Stimulated activated CD8-positive, alpha-beta memory T cell treated with anti-CD3 and anti-CD28 coated beads, Interleukin-4, amount 100 ng/mL, for 48 hours (primary cell): ENCODE results near the gene LRRC71.

ENCODE experiments used
- DNase-seq: peaks from one replicate; pipeline ENCODE4 v3.0.0-alpha.2; 2020

The LRRC71 gene

DNA sequence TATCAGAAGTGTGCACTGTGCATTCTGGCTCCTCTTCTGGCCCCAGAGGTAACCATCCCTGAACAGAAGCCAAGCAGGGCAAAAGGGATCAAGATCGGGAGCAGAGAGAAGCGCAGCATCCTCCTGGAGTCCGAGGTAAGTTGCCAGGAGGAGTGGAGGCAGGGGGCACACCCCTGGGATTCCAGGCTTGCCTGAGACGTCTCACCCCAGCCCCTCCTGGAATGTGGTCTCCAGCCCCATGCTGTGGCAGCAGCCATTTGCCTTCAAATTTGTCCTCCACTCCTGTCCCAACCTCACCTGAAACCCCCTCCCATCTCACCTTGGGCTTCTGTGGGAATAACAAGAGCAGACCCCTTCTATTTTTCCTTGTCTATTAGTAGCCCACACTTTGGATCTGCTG, 10.1 kb downstream of the LRRC71 start:
- no peak for DNase-seq

DNA sequence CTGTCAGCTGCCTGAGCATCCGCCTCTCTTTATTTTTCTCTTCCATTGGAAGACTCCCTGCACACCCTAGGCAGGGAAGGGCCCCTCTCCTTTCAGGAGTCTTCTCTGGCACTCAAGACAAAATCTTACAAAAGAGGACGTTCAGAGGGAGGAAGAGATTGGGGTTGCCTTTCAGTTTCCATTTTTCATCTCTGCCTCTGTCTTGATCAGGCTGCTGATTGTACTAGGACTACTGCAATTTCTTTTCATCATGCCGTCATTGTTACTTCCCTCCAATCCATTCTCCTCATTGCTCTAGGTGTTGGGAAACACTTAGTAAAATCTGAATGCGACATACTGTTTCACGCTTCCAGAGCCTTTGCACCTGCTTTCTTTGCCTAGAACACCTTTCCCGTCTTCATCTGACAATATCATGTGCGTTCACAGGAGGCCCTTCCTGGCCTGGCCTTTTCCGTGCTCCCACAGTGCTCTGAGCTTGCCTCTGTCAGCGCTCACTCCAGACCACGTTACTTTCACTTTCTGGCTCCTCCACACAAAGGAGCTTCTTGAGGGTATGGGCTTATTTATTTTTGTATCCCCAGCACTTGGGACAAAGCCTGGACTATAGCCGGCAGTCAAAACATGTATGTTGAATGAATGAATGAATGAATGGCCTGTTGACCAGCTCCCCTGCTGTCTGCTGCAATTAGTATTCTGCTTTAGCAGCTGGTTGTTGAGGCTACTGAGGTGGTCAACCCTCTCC, 10.9 kb downstream of the LRRC71 start:
- DNase-seq: no peak

DNA sequence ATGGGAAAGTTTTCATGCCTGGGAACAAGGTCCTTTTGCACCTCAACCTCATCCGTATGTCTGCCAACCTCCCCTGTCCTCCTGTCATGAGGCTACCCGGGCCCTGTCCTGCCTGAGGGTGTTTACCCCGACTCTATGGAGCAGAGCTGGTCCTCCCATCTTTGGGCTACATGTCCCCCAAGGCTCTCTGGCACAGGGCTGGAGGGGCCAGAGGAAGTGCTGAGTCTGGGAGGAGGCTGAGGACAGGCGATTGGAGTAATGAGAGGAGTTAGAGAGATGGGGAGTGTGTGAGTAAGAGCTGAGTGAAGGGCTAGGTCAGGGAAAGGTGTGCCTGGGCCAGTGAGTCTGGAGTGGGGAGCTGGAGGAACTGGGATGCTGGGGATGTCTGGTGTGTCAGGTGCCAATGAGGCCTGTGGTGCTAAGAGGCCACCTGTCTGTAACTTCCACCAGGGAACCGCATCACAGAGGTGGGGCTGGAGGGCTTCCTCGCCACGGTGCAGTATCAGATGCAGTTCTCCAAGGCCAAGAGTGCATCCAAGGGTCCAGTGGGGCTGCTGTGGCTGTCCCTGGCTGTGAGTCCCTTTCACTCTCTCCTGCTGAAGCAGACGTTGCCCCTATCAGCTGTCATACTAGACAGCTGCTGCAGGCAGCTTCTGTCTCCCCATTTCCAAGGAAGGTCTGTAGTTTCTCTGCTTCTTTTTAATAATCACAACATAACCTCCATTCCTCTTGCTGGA, 11.7 kb downstream of the LRRC71 start:
- DNase-seq: no peak

DNA sequence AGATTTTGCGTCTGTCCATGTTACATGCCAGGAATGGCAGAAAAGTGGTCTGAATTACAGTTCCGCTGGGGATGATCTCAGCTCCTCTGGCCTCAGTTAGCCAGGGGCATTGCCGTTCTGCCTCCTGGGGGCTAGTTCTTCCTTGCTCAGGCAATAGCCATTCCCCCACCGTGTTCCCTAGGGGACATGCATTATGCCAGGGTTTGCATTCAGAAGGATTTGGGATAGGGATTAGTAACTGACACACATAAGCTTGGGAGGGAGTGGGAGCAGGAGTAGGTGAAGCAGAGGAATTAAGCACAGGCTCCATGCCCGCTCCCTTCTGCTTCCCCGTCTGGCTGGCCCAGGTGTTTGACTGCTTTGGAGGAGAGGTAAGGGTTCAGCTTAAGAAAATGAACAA, 12.7 kb downstream of the LRRC71 start:
- DNase-seq: no peak

DNA sequence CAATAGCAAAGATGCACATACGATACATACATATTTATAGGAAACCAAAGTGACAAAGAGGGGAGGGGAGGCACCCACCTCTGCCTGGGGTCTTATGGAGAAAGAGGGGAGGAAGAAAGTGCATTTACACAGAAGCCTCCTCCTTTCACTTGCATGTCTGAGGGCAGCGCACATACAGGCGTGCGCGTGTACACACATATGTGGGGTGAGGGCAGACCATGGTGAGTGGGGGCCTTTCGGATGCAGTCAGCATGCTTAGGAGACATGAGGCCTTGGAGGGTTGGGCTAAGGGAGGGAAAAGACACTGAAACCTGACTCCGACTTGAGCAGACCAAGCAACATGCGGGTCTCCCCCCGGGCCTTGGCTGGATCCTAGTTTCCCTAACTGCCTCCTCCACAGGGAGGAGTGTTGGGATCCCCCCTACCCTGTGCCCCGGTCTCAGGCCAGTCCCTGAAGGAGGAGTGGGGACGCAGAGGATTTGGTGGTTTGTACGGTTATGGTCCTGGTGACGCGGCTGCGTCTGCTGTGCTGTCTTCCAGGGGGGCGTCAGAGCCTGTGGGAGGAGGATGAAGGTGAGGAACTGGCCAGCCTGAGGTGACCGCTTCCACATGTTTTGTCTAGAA, 15.2 kb downstream of the LRRC71 start:
- DNase-seq: no peak

DNA sequence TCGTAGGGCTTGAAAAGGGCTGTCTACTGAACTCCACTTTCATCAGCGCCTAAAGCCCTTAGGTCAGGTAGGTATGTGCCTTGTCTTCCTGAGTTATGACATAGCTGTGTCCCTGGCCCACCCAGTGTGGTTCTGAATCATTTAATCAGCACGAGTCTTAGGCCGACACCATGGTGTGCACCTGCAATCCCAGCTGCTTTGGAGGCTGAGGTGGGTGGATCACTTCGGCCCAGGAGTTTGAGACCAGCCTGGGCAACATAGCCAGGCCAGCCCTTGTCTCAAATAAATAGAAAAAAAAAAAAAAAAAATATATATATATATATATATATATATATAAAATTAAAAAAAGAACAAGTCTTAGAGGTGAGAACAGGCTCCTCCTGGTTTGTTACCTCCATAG, 15.8 kb downstream of the LRRC71 start:
- DNase-seq: no peak

DNA sequence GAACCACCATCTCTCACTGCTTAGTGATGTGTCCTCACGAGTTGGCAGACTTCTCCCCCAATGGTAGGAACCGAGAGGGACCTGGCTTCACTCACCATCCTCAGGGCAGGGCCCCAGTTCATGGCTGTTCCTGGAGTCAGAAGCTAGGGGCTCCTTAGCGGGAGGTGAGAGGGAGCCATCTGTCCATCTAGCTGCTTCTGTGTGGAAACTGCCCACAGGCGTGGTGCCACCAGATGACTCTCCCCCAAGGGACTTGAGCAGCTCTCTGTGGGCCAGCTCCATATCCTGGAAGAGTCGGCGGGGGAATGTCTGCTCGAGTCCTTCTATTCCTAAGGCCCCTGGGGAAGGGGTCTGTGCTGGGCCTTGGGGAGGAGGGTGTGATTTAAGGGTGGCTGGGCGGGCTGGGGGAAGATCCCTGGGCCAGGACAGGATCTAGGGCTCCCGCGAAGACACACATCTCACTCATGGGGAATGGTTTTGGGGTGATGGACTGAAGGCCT, 16.3 kb downstream of the LRRC71 start:
- DNase-seq: no peak

DNA sequence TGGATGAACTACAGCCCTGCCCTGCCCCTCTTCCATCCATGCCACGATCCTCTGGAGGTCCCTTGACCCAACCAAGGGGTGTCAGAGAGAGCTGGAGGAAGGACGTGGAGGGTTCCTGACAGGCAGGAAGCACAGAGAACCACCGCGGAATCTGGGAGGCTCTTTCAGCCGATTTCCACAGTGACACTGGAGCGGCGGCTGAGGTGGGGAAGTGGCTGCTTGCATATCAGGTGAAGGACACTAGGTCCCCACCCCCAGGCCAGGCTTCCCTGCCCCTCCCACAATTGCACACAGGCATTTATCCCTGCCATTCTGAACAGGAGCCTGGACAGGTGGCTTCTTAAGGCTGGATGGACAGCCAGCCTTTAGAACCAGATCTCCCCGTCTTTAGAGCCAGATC, 17.5 kb downstream of the LRRC71 start:
- DNase-seq: no peak

DNA sequence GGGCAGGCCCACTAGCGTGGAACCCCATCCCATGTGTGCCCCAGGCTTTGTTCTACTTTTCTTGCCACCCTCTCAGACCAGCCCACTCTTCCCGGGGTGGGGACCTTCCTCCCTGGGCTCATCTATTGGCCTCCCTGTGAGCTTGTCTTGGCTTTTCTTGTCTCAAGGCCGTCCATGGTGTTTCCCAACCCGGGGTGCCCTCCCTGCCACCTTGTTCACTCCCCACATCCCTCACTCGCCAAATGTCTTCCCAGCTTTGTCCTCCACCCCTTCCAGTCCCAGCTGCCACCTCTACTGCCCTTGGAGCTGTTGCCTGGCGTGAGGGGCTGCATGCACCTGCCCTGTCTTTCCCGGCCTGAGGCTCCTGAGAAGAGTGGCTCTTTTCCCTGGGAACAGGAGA, 18.4 kb downstream of the LRRC71 start:
- DNase-seq: no peak

DNA sequence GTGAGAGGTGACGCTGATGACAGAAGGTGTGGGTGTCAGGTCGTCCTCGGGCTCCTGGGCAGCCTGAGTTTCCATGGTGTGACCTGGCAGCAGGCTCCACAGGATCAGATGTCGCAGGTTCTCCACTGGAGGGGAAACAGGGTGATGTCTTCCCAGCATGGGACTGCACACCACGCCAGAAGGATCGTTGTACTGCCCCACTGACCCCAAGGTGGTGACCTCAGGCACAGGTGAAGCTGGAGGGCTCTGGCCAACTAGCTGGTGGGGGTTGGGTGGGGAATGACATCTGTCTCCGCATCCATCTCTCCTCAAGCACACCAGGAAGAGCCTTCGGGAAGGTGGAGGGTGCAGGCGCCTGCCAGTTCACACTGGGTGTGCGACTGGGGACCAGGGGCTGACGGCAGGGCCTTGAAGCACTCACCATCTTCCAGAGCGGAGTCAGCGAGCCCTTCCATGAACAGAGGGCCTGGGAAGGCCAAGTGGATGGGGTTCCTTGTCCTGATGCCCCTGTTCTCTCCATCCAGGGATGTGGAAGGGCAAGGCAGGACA, 19.4 kb downstream of the LRRC71 start:
- DNase-seq: no peak

DNA sequence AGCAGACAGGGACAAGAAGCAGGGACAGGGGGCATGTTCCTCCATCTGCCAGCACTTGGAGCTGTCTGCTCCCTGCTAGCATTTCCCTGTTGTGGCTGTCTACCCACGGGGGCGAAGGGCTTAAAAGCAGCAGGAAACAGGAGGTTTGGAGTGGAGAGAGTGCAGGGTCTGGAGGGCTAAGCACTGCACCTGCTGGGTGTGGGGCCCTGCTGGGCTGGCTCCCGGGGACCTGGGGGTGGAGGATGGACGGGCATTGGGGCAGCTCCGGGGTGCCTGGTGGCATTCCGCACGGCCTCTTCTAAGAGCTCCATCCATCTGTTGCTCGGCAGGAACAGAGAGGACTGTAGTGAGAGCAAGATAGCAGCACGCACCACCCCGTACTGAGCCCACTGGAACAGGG, 21.2 kb downstream of the LRRC71 start:
- DNase-seq: no peak

DNA sequence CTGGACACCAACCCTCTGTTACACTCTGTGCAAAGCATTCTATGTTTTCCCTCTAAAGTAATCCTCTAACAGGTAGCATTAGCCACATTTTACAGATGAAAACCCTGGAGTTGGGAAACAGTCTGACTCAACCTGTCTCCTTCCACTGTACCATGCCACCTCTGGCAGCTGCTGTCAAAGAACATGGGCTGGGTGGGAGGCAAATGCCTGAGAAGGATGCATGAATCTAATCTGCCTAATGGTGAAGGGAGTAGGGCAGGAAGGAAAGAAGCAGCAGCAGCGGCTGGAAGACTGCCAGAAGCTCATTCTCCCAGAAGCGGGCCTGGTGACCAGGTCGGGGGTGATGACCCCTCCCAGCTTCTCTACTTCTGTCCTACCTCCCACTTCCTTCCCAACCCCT, 21.7 kb downstream of the LRRC71 start:
- no peak for DNase-seq

DNA sequence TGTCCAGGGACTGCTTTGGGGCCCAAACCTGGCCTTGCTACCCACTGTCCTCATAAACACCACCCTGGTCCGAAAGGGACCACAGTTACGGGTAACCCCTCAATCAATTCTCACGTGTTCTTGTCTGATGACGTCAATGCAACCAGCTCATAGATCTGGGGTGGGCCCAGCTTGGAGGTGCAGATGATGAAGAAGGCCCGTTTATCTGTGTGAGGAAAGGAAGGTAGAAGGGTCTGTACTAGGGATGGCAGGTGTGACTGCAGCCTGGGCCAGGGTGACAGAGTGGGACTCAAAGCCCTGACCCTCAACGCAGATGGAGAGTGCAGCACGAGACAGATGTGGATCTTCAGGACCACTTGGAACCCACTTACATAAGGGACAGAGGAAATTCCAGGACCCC, 22.1 kb downstream of the LRRC71 start:
- DNase-seq: no peak

DNA sequence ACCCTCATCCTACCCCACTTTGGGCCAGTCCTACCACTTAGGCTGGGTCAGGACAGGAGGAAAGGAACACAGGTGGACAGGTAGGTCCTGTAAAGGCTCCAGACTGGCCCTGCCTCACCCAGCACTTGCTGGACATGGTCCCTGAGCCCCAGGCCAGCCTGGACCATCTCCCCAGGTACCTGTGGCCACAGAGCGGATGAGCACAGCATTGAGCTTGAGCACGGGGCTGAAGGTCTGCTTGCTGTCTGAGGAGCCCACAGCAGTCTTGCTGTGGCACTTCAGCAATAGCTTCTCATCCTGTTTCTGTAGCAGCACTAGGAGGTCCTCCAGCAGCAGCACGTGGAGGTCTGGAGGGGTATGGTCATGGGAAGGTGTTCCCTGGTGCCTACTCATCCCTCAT, 23.3 kb downstream of the LRRC71 start:
- no peak for DNase-seq

DNA sequence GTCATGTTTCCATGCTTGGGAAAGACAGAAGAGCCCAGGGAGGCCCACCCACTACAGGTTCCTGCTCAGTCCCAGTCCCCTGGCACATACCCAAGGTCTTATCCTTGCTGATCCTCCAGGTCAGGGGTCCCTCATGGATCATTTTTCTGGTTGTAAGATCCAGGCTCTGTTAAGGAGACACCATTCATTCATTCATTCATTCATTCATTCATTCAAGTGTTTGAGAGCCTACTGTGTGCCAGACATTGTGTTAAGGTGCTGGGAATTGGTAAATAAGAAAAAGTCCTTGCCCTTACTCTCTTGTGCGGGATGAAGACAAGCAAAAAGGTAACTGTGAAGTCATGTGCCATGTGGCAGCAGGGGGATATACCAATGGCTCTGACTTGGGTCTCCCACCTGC, 23.8 kb downstream of the LRRC71 start:
- no peak for DNase-seq

DNA sequence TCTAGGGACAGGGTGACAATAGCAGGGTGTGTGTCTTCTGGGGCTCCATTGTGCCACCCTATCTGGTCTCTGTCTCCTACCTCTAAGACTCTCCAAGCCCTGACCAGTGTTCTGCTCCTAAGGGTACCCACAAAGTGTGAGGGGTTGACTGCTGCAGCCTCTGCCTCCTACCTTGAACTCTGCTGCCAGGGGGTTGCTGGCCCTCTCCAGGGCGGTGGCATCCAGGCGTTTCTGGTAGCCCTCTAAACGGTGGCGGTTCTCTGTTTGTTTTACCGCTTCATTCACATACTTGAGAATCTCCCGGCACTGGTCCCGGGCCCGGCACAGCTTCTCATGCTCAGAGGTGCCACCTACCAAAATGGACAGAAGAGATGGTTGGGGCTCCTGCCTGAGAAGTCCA, 24.4 kb downstream of the LRRC71 start:
- DNase-seq: no peak

DNA sequence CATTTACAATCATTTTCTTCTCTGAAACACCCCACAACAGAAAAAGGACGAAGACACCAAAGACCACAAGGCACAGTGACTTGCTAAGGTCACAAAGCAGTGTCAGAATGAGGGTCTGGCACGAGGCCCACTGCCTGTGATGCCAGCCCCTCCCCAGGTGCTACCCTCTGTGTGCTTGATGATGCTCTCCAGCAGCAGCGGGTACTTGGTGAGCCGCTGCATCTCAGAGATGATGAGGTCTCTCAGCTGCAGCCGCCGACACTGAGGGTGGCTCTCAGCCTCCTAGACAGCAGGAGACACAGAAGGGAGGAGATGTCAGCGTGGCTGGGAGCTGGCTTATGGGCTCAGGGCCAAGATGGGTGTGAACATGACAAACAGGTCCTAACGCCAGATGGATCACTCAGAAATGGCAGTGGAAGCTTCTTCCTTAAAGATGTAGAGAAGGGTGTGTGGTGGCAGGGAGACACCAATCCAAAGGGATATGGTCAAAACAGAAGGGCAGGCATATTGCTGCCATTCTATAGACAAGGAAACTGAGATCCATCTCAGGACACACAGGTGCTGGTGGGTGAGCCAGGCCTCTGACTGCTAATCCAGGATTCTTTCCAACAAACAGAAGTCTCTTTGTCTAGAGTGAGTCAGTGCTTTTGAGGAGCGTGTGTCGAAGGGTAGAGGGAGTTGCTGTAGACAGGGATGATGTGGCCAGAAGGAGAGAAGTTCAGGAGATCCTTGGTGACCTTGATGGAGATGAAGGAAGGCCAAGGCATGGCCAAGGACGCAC, 25.6 kb downstream of the LRRC71 start:
- no peak for DNase-seq

DNA sequence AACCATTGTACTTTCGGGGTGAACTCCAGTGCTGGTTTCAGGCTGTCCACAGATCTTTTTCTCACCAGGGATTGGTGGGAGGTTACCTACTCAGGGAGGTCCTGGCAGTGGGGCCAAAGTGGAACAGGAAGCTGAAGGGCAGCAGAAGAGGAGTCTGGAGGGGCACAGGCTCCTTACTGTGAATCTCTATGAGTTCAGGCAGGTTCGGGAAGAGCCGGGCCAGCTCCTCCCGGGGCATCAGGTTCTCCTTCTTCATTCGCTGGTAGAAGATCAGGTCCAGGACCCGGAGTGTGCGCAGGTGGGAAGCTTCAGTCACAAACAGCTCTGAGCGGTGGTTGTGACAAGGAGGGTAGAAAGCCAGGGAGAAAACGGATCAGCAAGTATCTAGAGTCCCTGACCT, 26.7 kb downstream of the LRRC71 start:
- DNase-seq: no peak

DNA sequence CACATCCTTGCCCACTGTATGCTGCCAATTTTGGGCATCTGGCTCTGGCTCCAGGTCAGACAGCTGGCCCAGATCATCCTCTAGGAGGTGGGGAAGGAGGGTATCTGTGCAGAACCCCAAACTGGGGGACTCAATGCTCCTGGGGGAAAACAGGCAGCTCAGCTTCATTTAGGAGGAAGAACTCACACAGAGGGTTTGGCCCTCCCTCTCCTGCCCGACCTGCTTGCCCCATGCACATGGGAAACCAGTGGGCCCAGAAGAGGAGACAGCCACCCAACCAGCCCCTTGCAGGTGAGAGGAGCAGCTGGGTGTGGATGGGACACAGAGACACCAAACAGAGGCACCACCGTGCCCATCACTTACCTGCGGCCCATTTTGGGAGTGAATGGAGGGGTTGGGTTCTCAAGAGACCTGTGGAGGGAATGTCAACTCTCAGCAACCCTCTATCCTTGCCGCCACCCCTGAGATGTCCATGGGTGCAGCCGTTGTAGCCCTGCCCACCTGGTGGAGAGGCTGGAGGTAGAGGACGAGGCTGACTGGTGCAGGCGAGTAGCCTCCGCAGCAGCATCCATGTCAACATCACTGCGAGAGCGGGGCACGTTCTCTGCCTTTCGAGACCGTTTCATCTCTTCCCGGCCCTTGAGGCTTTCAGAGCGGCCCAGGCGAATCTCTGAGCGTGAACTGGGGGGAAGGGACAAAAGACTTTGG, 27.5 kb downstream of the LRRC71 start:
- DNase-seq: no peak

DNA sequence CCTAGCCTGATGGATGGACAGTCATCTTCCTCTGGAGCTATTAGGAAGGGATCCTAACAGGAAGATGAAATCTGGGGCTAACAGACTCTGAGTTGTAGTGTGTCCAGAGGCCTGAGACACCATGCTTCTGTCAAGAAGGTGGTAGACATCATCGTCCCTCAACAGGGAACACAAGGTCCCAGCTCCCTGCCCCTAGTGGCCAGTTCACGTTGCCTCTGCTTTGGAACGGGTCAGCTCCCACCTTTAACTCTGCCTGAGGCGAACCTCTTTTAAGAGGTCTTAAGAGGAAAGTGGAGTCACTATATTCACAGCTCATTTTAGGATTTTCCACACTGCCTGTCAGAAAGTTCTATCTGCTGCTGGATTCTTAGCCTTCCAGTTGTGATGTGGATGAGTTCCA, 28.3 kb downstream of the LRRC71 start:
- no peak for DNase-seq

DNA sequence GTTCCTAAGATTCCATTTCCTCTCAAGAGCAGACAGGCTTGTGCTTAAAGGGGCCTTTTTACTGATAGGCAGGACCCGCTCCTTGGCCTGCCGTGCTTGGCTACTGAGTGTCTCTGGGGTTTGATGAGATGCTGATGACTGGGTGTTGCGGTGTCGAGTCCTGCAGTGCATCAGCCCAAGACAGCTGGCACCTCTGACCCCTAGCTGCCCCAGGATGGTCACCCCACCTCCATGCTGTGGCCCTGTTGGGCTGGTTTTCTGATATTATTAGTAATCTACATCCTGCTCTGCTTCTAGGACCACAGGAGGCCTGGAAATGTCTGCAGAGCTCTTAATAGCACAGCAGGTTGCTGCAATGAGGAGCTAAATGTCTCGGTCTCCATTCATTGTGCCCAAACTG, 28.7 kb downstream of the LRRC71 start:
- DNase-seq: no peak

DNA sequence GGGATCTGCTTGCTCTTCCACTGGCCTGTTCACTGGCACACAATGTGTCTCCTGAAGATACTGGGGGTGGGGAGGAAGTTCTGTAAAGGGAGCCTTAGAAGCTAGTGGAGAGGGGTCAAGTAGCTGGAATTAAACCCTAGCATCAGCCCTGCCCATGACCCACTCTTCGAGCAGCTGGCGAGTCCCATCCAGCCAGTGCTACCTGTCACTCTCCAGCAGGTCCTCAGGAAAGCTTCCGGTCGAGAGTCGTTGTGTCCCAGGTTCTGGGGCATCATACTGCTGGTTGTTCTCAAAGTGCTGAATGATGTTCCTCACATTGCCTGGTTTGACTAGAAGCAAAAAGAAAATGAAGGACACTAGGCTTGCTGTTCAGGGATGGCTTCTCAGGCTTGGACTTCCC, 30.9 kb downstream of the LRRC71 start:
- DNase-seq: no peak
